B cell (primary cell): ENCODE results near the gene EXOC4. TPM values are rescaled to one million over a fixed set of nuclear protein-coding genes. Genes with fewer than 3 reads are reported as not detected.

ENCODE experiments used
- ATAC-seq: fragments of 200-7000 bp; cut with Tn5 transposase; one replicate; pipeline ENCODE4 v1.10.0; 2021; ENCODE audit warnings: low read depth, mild to moderate bottlenecking, moderate number of reproducible peaks, moderate library complexity
- CTCF ChIA-PET: fragments of 350-600 bp; sonication (Branson Sonifier 250); formaldehyde crosslinking; loops from one replicate; lab custom pipeline; 2021; ENCODE audit warnings: antibody characterized with exemption, inconsistent platforms; lab: Charles Lee
- POLR2A ChIA-PET: fragments of 350-600 bp; sonication (Branson Sonifier 250); formaldehyde crosslinking; loops from one replicate; lab custom pipeline; 2021; ENCODE audit warnings: antibody characterized with exemption; lab: Charles Lee
- DNase-seq: peaks from one replicate; pipeline ENCODE4 v3.0.0; 2013
- H2AFZ ChIP-seq: 2 replicates; pipeline ENCODE4 v1.6.1; 2012; ENCODE audit warnings: mild to moderate bottlenecking, low read depth, low read length; ENCODE audit not compliant: insufficient read depth, poor library complexity, severe bottlenecking
- H3K27ac ChIP-seq, 2 donors: 1 replicate in 1 of 2; 2 replicates in 1 of 2; pipeline ENCODE4 v1.5.1; 2012 to 2013; ENCODE audit warnings: low read length in 2 of 2, mild to moderate bottlenecking in 2 of 2, moderate library complexity in 1 of 2
- H3K27me3 ChIP-seq, 4 experiments: fragments of 200-600 bp in 1 of 4; sonication (generic) in 1 of 4; replicated peaks in 1 of 4; 1 replicate in 2 of 4; 2 replicates in 2 of 4; pipeline versions ENCODE4 v1.6.1 to v1.7.0; 2013 to 2016; ENCODE audit warnings: low read length in 3 of 4, mild to moderate bottlenecking in 2 of 4, mixed read lengths in 1 of 4, moderate library complexity in 1 of 4; ENCODE audit not compliant: insufficient read depth in 4 of 4, control insufficient read depth in 3 of 4; ENCODE audit errors: control extremely low read depth in 1 of 4
- H3K36me3 ChIP-seq, 2 experiments: replicated peaks in 1 of 2; 1 replicate in 1 of 2; 2 replicates in 1 of 2; pipeline versions ENCODE4 v1.6.1 to v1.7.1; 2013; ENCODE audit warnings: low read length in 1 of 2; ENCODE audit not compliant: insufficient read depth in 2 of 2, control insufficient read depth in 1 of 2; ENCODE audit errors: control extremely low read depth in 1 of 2, extremely low read depth in 1 of 2
- H3K4me1 ChIP-seq, 2 donors: fragments of 200-600 bp in 1 of 2; sonication (generic) in 1 of 2; 1 replicate in 1 of 2; 2 replicates in 1 of 2; pipeline versions ENCODE4 v1.5.1 to v1.6.1; 2013 to 2017; ENCODE audit warnings: low read length in 2 of 2; ENCODE audit not compliant: control insufficient read depth in 2 of 2, insufficient read depth in 2 of 2
- H3K4me2 ChIP-seq: replicated peaks from 2 replicates; pipeline ENCODE3; 2012; ENCODE audit warnings: mild to moderate bottlenecking, low read depth, low read length; ENCODE audit not compliant: poor library complexity, severe bottlenecking
- H3K4me3 ChIP-seq, 5 experiments: fragments of 200-600 bp in 1 of 5; sonication (generic) in 1 of 5; 1 replicate in 3 of 5; 2 replicates in 2 of 5; pipeline versions ENCODE4 v1.5.1 to v1.7.0; 2011 to 2016; ENCODE audit warnings: low read length in 4 of 5, mild to moderate bottlenecking in 4 of 5, low read depth in 2 of 5, control low read depth in 1 of 5, moderate library complexity in 1 of 5; ENCODE audit not compliant: insufficient read depth in 1 of 5; ENCODE audit errors: control extremely low read depth in 1 of 5, extremely low read depth in 1 of 5
- H3K79me2 ChIP-seq: fragments of 200-600 bp; sonication (generic); one replicate; pipeline ENCODE4 v1.6.0; 2016; ENCODE audit warnings: low read length; ENCODE audit not compliant: control insufficient read depth, insufficient read depth
- H3K9ac ChIP-seq: fragments of 200-600 bp; sonication (generic); 2 replicates; pipeline ENCODE4 v1.6.1; 2017; ENCODE audit warnings: mild to moderate bottlenecking, low read length, moderate library complexity
- H3K9me3 ChIP-seq, 3 donors: one replicate each; pipeline versions ENCODE4 v1.6.1 to v1.7.1; 2013; ENCODE audit warnings: low read length in 2 of 3; ENCODE audit not compliant: control insufficient read depth in 2 of 3, insufficient read depth in 1 of 3; ENCODE audit errors: control extremely low read depth in 1 of 3
- H4K20me1 ChIP-seq: 2 replicates; pipeline ENCODE4 v1.6.0; 2012; ENCODE audit warnings: mild to moderate bottlenecking, low read length; ENCODE audit not compliant: insufficient read depth, control insufficient read depth, poor library complexity, severe bottlenecking
- H3K27ac Mint-ChIP-seq: one replicate; pipeline ENCODE4 v1.8.0; 2021; ENCODE audit warnings: mixed read lengths
- H3K27me3 Mint-ChIP-seq: one replicate; pipeline ENCODE4 v1.8.0; 2021; ENCODE audit warnings: mixed read lengths
- H3K4me1 Mint-ChIP-seq: one replicate; pipeline ENCODE4 v1.8.0; 2021; ENCODE audit warnings: mixed read lengths
- H3K4me3 Mint-ChIP-seq: one replicate; pipeline ENCODE4 v1.8.0; 2021; ENCODE audit warnings: mixed read lengths
- H3K9me3 Mint-ChIP-seq: one replicate; pipeline ENCODE4 v1.8.0; 2022; ENCODE audit warnings: mixed read lengths; ENCODE audit not compliant: insufficient read depth
- CTCF ChIP-seq: fragments of 200-600 bp; IDR thresholded peaks from one replicate; pipeline ENCODE4 v1.8.0; 2022; ENCODE audit warnings: antibody characterized with exemption, mild to moderate bottlenecking
- EZH2 ChIP-seq: IDR thresholded peaks from 2 replicates; pipeline ENCODE4 v1.6.1; 2012; ENCODE audit warnings: borderline replicate concordance, low read depth, mild to moderate bottlenecking, moderate library complexity, low read length; ENCODE audit not compliant: insufficient read depth, poor library complexity, severe bottlenecking
- WGBS: methylation state at CpG from one replicate; pipeline ENCODE4 v1.1.5; 2013; ENCODE audit warnings: missing lambda C conversion rate; ENCODE audit not compliant: insufficient coverage; 5-methylcytosine and 5-hydroxymethylcytosine counted together
- intact Hi-C: fragments of 100-400 bp; cut with micrococcal nuclease; formaldehyde crosslinking; loops from one replicate; pipeline ENCODE4 v1.10.0; 2022
- polyA plus RNA-seq: library from polyadenylated mRNA; depleted of rRNA; stranded (reverse); fragments of >200 nt; gene quantifications from 2 replicates; pipeline ENCODE4 v1.2.3, GENCODE V29; 2012
- total RNA-seq, 2 donors: library from RNA; stranded (reverse); fragments of 120-200 nt in 1 of 2; gene quantifications; 1 replicate in 1 of 2; 2 replicates in 1 of 2; pipeline versions ENCODE4 v1.2.3 to v1.2.4, GENCODE V29; 2013 to 2022

The EXOC4 gene
- total and polyA plus RNA-seq, 2 donors (not counting 1 experiment from before 2014, with no cell fraction given) = 16.7 to 135 TPM

- Histone ChIP-seq H3K4me1 (no peaks in the 10 kb centered on the region), H3K27me3 (no peaks in the 10 kb centered on the region), H3K4me3 (no peak overlapping the region), H3K9me3 (no peaks in the 10 kb centered on the region), H3K9ac (no peak overlapping the region), H3K36me3 (no peaks in the 10 kb centered on the region), H2AFZ (no peak overlapping the region), H3K79me2 (no peaks in the 10 kb centered on the region), H3K4me2 (no peak overlapping the region), H4K20me1 (no peaks in the 10 kb centered on the region), H3K27ac (no peak overlapping the region)
- 100% methylated on average over 1 of the region's 3 CpGs for WGBS
- no peak overlapping the region for H3K27ac Mint-ChIP-seq
- TF ChIP-seq EZH2 (no peak), CTCF (no peak)
- intact Hi-C loops = no loop called here
- H3K9me3 Mint-ChIP-seq = no peaks in the 10 kb centered on the region
- DNase-seq (no peak), ATAC-seq (no peak)
- ChIA-PET CTCF (no interaction called here), POLR2A (no interaction called here)
- no peaks in the 10 kb centered on the region for H3K4me1 Mint-ChIP-seq
- no peaks in the 10 kb centered on the region for H3K27me3 Mint-ChIP-seq
- no peak overlapping the region for H3K4me3 Mint-ChIP-seq
Observed at GRCh38 chr7:133763076-133763640, 510.3 kb downstream of the EXOC4 start.

DNA sequence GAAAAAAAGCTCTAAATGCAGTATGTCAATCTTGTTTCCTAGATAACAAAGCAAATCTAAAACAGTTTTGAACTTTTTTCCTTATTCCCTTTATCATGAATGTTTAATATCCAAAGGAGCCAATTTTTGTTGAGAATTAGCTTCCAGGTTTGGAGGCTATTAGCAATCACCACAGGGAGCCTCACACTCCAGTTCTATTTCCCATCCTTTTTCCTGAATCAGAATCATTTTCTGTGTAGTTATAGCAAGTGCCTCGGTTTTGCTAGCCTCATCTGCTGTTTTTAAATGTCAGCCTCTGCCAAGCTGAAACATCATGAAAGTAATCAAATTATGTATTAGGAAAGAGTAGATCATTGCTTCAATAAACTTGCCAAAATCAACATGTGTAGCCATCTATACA is 516.8 kb downstream of the EXOC4 start:
- H3K79me2 ChIP-seq = no peaks in the 10 kb centered on the region
- peaks cover 0 to 2% of the 10 kb centered on the region in 2 experiments for H3K36me3 ChIP-seq
- no peaks in the 10 kb centered on the region for H4K20me1 ChIP-seq
- Mint-ChIP-seq H3K4me1 (no peaks in the 10 kb centered on the region), H3K9me3 (no peaks in the 10 kb centered on the region), H3K27ac (no peak overlapping the region), H3K4me3 (no peak overlapping the region), H3K27me3 (no peaks in the 10 kb centered on the region)
- no peaks in the 10 kb centered on the region for H3K9me3 ChIP-seq
- DNase-seq (no peak), ATAC-seq (no peak)
- H2AFZ ChIP-seq = no peak overlapping the region
- POLR2A ChIA-PET = no interaction called here
- TF ChIP-seq EZH2 = no peak
- TF ChIP-seq CTCF = no peak
- no peaks in the 10 kb centered on the region for H3K27me3 ChIP-seq
- no peak overlapping the region for H3K9ac ChIP-seq
- intact Hi-C loops = no loop called here
- H3K4me1 ChIP-seq = no peaks in the 10 kb centered on the region
- no peak overlapping the region for H3K4me3 ChIP-seq
- CTCF ChIA-PET = no interaction called here
- H3K4me2 ChIP-seq = no peak overlapping the region
- H3K27ac ChIP-seq = no peak overlapping the region
- WGBS = no CpG with 5 or more reads among the region's 1 CpG
